K562 (cell line): Measurements from ENCODE around the gene BRAF. TPM values are rescaled to one million over a fixed set of nuclear protein-coding genes. Genes with fewer than 3 reads are reported as not detected.

Experiments
- FOXK1 ChIP-seq: sonication (generic); formaldehyde crosslinking; IDR thresholded peaks from 2 replicates; pipeline ENCODE4 v1.8.0; 2022; ENCODE audit warnings: missing genetic modification reagents, mild to moderate bottlenecking, borderline replicate concordance
- TCF7L2 ChIP-seq: fragments of 150-350 bp; IDR thresholded peaks from 2 replicates; pipeline ENCODE4 v1.6.1; 2016; ENCODE audit warnings: low read depth, mild to moderate bottlenecking, low read length, moderate library complexity
- ZBTB1 ChIP-seq: sonication (generic); formaldehyde crosslinking; IDR thresholded peaks from 2 replicates; pipeline ENCODE4 v1.8.1; 2023; ENCODE audit warnings: missing genetic modification reagents, low read depth, mild to moderate bottlenecking, borderline replicate concordance
- ZNF77 ChIP-seq: fragments of 250-450 bp; sonication (Bioruptor Pico); IDR thresholded peaks from 2 replicates; pipeline ENCODE4 v1.5.0; 2020
- polyA plus RNA-seq, 8 experiments: library from polyadenylated mRNA; depleted of rRNA in 4 of 8; stranded (reverse) in 5 of 8; unstranded in 3 of 8; fragments of >200 nt; fragmentation: Nextera tagmentation in 2 of 8; fragmentation: Illumina TruSeq in 1 of 8; extraction: Ambion mirVana in 2 of 8; extraction: Trizol in 1 of 8; gene quantifications; 2 replicates each; pipeline versions ENCODE4 v1.2.1 to v1.2.3, GENCODE V29; 2011 to 2014; ENCODE audit warnings: inconsistent platforms in 1 of 8, missing spikeins in 1 of 8
- total RNA-seq, 7 experiments: library from RNA; depleted of rRNA in 6 of 7; stranded (reverse); fragments of >200 nt in 6 of 7; fragmentation: Illumina TruSeq in 2 of 7; extraction: Trizol in 2 of 7; gene quantifications; 2 replicates each; pipeline versions ENCODE4 v1.2.1 to v1.2.3, GENCODE V29; 2011 to 2021; ENCODE audit warnings: low replicate concordance in 1 of 7
- TF ChIP-seq, protein P1 (sequence below): fragments of 450-650 bp; conservative IDR thresholded peaks from 2 replicates; pipeline ENCODE4 v1.6.1; 2016; ENCODE audit warnings: missing genetic modification characterization, low read depth, mild to moderate bottlenecking, control low read depth, missing compliant biosample characterization
- TF ChIP-seq, protein P2 (sequence below), 2 experiments: IDR thresholded peaks in 1 of 2; conservative IDR thresholded peaks in 1 of 2; 2 replicates each; pipeline ENCODE4 v1.6.1; 2016; ENCODE audit warnings: low read depth in 2 of 2, mild to moderate bottlenecking in 1 of 2, missing compliant biosample characterization in 1 of 2, missing genetic modification characterization in 1 of 2, moderate library complexity in 1 of 2
- TF ChIP-seq, protein P3 (sequence below), 2 experiments: fragments of 250-450 bp in 1 of 2; fragments of 450-650 bp in 1 of 2; sonication (Bioruptor Pico) in 1 of 2; IDR thresholded peaks; 2 replicates each; pipeline versions ENCODE4 v1.6.1 to v1.8.0; 2016 to 2021; ENCODE audit warnings: mild to moderate bottlenecking in 2 of 2, moderate library complexity in 2 of 2, missing compliant biosample characterization in 1 of 2, missing genetic modification characterization in 1 of 2
- TF ChIP-seq, protein P4 (sequence below): fragments of 200-600 bp; sonication (generic); IDR thresholded peaks from one replicate; pipeline ENCODE4 v1.6.1; 2012; ENCODE audit warnings: mild to moderate bottlenecking, low read depth, low read length, inconsistent platforms

BRAF gene
- total and polyA plus RNA-seq, 9 of the 15 experiments (the other 6 are each of a cell fraction or from before 2014, with no cell fraction given) = 3.6 to 38.3 (median 21.9) TPM

DNA sequence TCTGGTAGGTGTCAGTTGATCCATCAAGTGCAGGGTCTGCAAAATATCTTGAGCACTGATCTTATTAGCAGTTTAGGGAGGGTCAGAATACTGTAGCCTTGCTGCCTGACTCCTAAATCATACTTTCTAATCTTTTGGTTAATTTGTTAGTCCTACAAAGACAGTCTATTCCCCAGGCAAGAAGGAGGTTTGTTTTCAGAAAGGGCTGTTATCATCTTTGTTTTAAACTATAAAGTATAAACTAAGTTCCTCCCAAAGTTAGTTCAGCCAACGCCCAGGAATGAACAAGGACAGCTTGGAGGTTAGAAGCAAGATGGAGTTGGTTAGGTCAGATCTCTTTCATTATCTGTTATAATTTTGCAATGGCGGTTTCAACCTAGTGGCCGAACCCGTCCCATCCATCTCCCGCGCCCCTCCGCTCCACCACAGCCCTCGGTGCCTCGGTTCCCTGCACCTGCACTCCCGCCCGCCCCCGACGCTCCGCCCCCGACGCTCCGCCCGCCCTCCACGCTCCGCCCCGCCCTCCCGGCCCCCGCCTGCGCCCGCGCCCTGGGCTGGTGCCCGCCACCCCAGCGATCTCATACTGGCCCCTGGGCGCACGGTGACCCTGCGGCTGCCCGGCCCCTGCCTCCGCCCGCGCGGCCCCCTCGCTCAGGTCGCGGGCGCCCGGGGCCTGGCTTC, 252.2 kb downstream of the BRAF start, which contains the start of gene ADCK2 (continued):
- TF ChIP-seq, protein P1, sequence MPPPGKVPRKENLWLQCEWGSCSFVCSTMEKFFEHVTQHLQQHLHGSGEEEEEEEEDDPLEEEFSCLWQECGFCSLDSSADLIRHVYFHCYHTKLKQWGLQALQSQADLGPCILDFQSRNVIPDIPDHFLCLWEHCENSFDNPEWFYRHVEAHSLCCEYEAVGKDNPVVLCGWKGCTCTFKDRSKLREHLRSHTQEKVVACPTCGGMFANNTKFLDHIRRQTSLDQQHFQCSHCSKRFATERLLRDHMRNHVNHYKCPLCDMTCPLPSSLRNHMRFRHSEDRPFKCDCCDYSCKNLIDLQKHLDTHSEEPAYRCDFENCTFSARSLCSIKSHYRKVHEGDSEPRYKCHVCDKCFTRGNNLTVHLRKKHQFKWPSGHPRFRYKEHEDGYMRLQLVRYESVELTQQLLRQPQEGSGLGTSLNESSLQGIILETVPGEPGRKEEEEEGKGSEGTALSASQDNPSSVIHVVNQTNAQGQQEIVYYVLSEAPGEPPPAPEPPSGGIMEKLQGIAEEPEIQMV = 0 out of 2 replicates have a peak, but pooled peaks have one; percentile 46
- no peak for TF ChIP-seq ZNF77
- TF ChIP-seq, protein P2, sequence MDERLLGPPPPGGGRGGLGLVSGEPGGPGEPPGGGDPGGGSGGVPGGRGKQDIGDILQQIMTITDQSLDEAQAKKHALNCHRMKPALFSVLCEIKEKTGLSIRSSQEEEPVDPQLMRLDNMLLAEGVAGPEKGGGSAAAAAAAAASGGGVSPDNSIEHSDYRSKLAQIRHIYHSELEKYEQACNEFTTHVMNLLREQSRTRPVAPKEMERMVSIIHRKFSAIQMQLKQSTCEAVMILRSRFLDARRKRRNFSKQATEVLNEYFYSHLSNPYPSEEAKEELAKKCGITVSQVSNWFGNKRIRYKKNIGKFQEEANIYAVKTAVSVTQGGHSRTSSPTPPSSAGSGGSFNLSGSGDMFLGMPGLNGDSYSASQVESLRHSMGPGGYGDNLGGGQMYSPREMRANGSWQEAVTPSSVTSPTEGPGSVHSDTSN (CRISPR knock-in tag; IDR thresholded peaks at IDR 0.05; ENCODE audit: low read depth) = no peak
- TF ChIP-seq, protein P2 (tag; conservative IDR thresholded peaks at IDR 0.05; ENCODE audit: low read depth) = peak; percentile 40; the same call in 1 of the 2 replicates
- TF ChIP-seq, protein P3, sequence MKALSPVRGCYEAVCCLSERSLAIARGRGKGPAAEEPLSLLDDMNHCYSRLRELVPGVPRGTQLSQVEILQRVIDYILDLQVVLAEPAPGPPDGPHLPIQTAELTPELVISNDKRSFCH (CRISPR knock-in tag; IDR thresholded peaks at IDR 0.05) = no peak
- TF ChIP-seq, protein P3 (tag; IDR thresholded peaks at IDR 0.05) = peak; percentile 79
- no peak for TF ChIP-seq FOXK1 (CRISPR knock-in tag)
- TF ChIP-seq, protein P4, sequence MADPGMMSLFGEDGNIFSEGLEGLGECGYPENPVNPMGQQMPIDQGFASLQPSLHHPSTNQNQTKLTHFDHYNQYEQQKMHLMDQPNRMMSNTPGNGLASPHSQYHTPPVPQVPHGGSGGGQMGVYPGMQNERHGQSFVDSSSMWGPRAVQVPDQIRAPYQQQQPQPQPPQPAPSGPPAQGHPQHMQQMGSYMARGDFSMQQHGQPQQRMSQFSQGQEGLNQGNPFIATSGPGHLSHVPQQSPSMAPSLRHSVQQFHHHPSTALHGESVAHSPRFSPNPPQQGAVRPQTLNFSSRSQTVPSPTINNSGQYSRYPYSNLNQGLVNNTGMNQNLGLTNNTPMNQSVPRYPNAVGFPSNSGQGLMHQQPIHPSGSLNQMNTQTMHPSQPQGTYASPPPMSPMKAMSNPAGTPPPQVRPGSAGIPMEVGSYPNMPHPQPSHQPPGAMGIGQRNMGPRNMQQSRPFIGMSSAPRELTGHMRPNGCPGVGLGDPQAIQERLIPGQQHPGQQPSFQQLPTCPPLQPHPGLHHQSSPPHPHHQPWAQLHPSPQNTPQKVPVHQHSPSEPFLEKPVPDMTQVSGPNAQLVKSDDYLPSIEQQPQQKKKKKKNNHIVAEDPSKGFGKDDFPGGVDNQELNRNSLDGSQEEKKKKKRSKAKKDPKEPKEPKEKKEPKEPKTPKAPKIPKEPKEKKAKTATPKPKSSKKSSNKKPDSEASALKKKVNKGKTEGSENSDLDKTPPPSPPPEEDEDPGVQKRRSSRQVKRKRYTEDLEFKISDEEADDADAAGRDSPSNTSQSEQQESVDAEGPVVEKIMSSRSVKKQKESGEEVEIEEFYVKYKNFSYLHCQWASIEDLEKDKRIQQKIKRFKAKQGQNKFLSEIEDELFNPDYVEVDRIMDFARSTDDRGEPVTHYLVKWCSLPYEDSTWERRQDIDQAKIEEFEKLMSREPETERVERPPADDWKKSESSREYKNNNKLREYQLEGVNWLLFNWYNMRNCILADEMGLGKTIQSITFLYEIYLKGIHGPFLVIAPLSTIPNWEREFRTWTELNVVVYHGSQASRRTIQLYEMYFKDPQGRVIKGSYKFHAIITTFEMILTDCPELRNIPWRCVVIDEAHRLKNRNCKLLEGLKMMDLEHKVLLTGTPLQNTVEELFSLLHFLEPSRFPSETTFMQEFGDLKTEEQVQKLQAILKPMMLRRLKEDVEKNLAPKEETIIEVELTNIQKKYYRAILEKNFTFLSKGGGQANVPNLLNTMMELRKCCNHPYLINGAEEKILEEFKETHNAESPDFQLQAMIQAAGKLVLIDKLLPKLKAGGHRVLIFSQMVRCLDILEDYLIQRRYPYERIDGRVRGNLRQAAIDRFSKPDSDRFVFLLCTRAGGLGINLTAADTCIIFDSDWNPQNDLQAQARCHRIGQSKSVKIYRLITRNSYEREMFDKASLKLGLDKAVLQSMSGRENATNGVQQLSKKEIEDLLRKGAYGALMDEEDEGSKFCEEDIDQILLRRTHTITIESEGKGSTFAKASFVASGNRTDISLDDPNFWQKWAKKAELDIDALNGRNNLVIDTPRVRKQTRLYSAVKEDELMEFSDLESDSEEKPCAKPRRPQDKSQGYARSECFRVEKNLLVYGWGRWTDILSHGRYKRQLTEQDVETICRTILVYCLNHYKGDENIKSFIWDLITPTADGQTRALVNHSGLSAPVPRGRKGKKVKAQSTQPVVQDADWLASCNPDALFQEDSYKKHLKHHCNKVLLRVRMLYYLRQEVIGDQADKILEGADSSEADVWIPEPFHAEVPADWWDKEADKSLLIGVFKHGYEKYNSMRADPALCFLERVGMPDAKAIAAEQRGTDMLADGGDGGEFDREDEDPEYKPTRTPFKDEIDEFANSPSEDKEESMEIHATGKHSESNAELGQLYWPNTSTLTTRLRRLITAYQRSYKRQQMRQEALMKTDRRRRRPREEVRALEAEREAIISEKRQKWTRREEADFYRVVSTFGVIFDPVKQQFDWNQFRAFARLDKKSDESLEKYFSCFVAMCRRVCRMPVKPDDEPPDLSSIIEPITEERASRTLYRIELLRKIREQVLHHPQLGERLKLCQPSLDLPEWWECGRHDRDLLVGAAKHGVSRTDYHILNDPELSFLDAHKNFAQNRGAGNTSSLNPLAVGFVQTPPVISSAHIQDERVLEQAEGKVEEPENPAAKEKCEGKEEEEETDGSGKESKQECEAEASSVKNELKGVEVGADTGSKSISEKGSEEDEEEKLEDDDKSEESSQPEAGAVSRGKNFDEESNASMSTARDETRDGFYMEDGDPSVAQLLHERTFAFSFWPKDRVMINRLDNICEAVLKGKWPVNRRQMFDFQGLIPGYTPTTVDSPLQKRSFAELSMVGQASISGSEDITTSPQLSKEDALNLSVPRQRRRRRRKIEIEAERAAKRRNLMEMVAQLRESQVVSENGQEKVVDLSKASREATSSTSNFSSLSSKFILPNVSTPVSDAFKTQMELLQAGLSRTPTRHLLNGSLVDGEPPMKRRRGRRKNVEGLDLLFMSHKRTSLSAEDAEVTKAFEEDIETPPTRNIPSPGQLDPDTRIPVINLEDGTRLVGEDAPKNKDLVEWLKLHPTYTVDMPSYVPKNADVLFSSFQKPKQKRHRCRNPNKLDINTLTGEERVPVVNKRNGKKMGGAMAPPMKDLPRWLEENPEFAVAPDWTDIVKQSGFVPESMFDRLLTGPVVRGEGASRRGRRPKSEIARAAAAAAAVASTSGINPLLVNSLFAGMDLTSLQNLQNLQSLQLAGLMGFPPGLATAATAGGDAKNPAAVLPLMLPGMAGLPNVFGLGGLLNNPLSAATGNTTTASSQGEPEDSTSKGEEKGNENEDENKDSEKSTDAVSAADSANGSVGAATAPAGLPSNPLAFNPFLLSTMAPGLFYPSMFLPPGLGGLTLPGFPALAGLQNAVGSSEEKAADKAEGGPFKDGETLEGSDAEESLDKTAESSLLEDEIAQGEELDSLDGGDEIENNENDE = no peak
- TF ChIP-seq TCF7L2 = no peak
- 0 out of 2 replicates have a peak, but pooled peaks have one; percentile 80 for TF ChIP-seq ZBTB1 (CRISPR knock-in tag)
